ACC112 (cell line): ENCODE results near the gene PRR27.
"Not testable (repeated sequence)": the region's sequence is repeated elsewhere in the genome, so short reads cannot be mapped to it uniquely, and the experiment has no call there.

ENCODE experiments used
- H2AFZ ChIP-seq: fragments of 200-600 bp; sonication (generic); one replicate; pipeline ENCODE4 v1.6.0; 2017; ENCODE audit warnings: antibody characterized with exemption, low read length; ENCODE audit not compliant: unreplicated experiment
- H3K27ac ChIP-seq: fragments of 200-600 bp; sonication (generic); 2 replicates; pipeline ENCODE4 v1.5.1; 2014; ENCODE audit warnings: low read depth, mild to moderate bottlenecking, antibody characterized with exemption, low read length, moderate library complexity
- H3K27me3 ChIP-seq: fragments of 200-600 bp; sonication (generic); 2 replicates; pipeline ENCODE4 v1.6.1; 2014; ENCODE audit warnings: mild to moderate bottlenecking, antibody characterized with exemption, low read length, moderate library complexity, mixed read lengths; ENCODE audit not compliant: insufficient read depth
- H3K36me3 ChIP-seq: fragments of 200-600 bp; sonication (generic); 2 replicates; pipeline ENCODE4 v1.6.1; 2016; ENCODE audit warnings: mild to moderate bottlenecking, antibody characterized with exemption, low read length, moderate library complexity, mixed read lengths; ENCODE audit not compliant: insufficient read depth
- H3K4me1 ChIP-seq: fragments of 200-600 bp; sonication (generic); one replicate; pipeline ENCODE4 v1.6.1; 2016; ENCODE audit warnings: low read length, mixed read lengths; ENCODE audit not compliant: insufficient read depth, unreplicated experiment, control insufficient read depth
- H3K4me3 ChIP-seq: fragments of 200-600 bp; sonication (generic); 2 replicates; pipeline ENCODE4 v1.5.1; 2014; ENCODE audit warnings: mild to moderate bottlenecking, low read depth, low read length
- H3K79me2 ChIP-seq: fragments of 200-600 bp; sonication (generic); one replicate; pipeline ENCODE4 v1.6.0; 2016; ENCODE audit warnings: low read length; ENCODE audit not compliant: control insufficient read depth, unreplicated experiment, insufficient read depth

PRR27 gene

GRCh38 chr4:70196857-70197256, 42.8 kb downstream of the PRR27 start:
- no peak overlapping the region for H3K27ac ChIP-seq

GRCh38 chr4:70197842-70198241, 43.8 kb downstream of the PRR27 start:
- Histone ChIP-seq H3K4me3 (no peak overlapping the region), H3K27me3 (no peaks in the 10 kb centered on the region), H3K36me3 (no peaks in the 10 kb centered on the region), H3K27ac (no peak overlapping the region), H3K4me1 (no peaks in the 10 kb centered on the region), H2AFZ (no peak overlapping the region), H3K79me2 (no peaks in the 10 kb centered on the region)

More at GRCh38 chr4:70196857-70197256, 42.8 kb downstream of the PRR27 start:
- Histone ChIP-seq H3K79me2 (no peaks in the 10 kb centered on the region), H3K4me3 (no peak overlapping the region), H3K36me3 (no peaks in the 10 kb centered on the region), H3K4me1 (no peaks in the 10 kb centered on the region), H3K27me3 (no peaks in the 10 kb centered on the region), H2AFZ (no peak overlapping the region)

GRCh38 chr4:70203601-70204000, 49.6 kb downstream of the PRR27 start:
- no peak overlapping the region for H2AFZ ChIP-seq
- H3K36me3 ChIP-seq: no peaks in the 10 kb centered on the region
- H3K27ac ChIP-seq: no peak overlapping the region
- no peaks in the 10 kb centered on the region for H3K79me2 ChIP-seq
- H3K4me3 ChIP-seq: no peak overlapping the region
- no peaks in the 10 kb centered on the region for H3K27me3 ChIP-seq
- no peaks in the 10 kb centered on the region for H3K4me1 ChIP-seq

- not testable (repeated sequence) for H3K4me1 ChIP-seq, H3K79me2 ChIP-seq, H3K36me3 ChIP-seq, H3K27ac ChIP-seq, H2AFZ ChIP-seq, H3K4me3 ChIP-seq, H3K27me3 ChIP-seq
These were observed 58.7 kb downstream of the PRR27 start for GRCh38 chr4:70212752-70213151.
